Hematopoietic multipotent progenitor cell treated with erythropoietin and hydrocortisone succinate and interleukin-3 and kit ligand, for 4 days (in vitro differentiated cells): ENCODE results near the gene PDE8A.

ENCODE experiments used
- DNase-seq: peaks from one replicate; pipeline ENCODE4 v3.0.0-alpha.2; 2015

Gene PDE8A

GRCh38 chr15:85097250-85097649 is 115.6 kb downstream of the PDE8A start:
- peak; percentile 40 for DNase-seq

DNA sequence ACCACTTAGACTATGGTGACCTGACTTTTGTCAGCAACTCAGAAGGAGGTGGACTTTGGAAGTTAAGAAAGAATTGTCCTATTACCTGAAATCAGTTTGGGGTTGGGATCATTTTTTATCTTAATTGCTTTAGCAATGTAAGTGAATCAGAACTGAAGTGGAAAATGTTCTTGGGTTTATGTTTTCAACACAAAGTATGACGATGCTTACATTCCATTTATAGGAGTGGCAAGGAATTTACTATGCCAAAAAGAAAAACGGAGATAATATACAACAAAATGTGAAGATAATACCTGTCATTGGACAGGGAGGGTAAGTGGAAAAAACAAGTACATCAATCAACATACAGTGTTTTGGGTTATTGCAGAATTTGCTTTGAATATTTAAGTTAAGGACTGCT is 116.1 kb downstream of the PDE8A start:
- no peak for DNase-seq

GRCh38 chr15:85099195-85099803 is 117.6 kb downstream of the PDE8A start:
- DNase-seq = no peak

- peak; percentile 67 for DNase-seq
Observed at GRCh38 chr15:85100186-85100937, 118.7 kb downstream of the PDE8A start.

DNA sequence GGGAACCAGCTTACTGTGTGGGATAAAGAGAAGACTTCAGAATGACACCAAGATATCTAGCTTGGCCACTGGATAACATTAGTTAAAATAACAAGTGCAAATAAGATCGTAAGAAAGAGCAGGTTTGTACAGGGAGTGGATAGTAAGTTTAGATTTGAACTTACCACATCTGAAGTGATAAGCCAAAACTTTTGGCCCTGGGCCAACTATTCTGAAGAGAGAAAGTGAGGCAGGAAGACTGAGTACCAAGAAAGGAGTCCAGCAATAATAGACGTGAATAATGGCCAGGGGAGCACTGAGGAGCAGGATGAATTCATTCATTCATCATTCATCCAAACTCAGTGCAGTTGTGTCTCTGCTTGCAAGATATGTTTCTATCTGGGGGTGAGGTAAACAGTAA is 122.9 kb downstream of the PDE8A start:
- DNase-seq = no peak

DNA sequence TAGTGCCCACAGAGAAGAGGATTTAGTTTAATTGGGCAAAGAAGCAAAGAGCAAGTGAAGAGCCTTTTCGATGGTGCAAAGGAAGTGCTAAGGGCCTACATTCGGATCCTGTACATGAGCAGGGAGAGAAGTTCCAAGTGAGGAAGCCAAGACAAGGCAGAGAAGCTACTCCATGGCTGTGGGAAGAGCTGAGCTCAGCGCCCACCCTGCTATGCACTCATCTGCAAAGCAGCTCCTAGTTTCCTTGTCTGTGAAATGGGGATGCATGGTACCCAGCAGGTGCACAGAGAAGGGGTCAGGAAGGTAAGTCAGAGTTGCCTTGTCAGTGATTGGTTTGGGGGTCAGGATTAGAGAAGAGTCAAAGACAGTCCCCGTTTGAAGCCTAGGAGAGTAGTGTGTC is 126.5 kb downstream of the PDE8A start:
- no peak for DNase-seq

DNA sequence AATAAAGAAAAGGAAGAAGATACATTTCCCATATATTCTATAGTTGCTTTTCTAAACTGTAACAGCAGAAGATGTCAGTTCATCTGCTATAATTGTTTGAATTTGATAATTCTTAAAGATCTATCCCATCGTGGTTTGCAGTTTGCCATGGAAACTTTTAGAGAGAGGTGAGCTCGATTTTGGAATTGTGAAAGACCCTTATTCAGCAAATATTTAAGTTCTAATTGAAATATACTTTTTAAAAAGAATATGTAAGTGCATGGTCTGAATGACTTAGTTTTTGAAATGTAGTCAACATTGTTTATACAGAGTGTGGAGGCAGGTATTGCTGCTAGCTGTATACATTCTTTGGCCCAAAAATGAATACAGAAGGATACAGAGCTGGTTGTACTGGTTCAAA is 127.7 kb downstream of the PDE8A start:
- no peak for DNase-seq

DNA sequence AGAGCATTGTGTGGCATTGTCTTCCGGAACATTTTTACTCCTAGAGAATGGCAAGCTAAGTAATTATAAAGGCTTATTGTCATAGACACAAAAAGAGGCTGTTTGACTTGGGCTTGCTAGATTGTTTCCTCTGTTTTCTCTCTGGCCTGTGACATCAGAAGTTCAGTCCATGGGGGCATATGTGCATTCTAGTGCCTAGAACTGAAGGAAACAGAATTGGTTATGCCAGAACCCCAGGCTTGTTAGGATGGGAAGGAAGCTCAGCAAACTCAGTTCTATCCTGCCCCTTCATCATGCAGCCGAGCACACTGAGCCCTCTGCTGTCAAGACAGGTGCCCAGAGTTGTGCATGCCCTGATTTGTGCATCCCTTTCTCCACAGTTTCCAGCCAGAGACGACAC is 131.3 kb downstream of the PDE8A start:
- DNase-seq = no peak

- no peak for DNase-seq
Observed at GRCh38 chr15:85114886-85115285, 133.2 kb downstream of the PDE8A start.

GRCh38 chr15:85116066-85116465 is 134.4 kb downstream of the PDE8A start:
- DNase-seq = no peak

- DNase-seq = no peak
Observed at GRCh38 chr15:85116494-85116893, 134.8 kb downstream of the PDE8A start.

DNA sequence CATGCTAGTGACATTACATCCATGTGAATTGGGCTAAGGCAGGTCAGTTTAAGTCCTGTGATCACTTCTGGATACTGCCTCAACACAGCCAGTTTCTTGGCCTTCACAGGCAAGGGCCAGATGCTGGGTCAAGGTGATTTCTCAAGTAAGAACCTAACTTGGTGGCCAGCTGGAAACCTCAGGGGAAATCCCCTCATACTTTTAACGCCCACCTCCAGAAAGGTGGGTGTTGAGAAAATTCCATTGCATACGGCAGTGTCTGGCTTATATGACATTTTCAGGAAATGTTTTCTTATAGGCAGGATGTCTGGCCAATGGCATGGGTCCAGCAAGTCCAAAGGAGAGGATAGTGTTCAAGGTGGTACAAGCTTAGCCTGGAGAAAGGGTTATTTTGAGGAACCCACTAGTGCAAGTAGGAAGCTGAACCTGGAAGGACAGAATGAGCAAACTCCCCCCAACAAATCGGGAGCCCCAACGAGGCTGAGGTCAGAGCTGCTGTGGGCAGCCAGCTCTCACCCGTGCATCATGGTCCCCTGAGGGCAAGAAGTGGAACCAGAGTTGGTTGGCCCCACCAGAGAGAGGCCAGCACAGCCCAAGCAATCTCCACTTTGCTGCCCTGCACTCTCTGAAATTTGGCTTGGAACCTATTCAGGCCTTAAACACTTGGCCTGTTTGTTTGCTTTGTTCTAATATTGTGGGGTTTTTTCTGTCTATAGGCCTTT is 135.4 kb downstream of the PDE8A start:
- DNase-seq = no peak

- DNase-seq = no peak
Observed at GRCh38 chr15:85118173-85118572, 136.5 kb downstream of the PDE8A start.

DNA sequence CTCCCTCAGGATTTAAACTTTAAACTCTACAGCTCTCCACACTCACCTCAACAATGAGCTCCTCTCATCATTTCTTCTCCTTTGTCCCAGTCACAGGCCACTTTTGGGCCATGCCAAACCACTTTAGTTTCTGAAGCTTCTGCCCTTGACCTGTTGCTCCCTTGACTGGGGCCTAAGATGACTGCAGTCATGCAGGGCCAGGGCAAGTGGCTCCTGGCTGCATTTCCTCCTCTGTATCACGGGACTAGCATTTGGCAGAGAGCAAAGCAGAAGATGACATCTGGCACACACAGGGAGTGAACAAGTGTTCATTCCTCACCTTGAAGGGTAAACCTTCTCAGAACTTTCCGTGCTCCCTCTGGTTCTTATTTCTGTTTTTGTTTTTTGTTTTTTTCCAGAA is 136.9 kb downstream of the PDE8A start:
- DNase-seq = no peak

- no peak for DNase-seq
Observed at GRCh38 chr15:85120351-85121113, 138.9 kb downstream of the PDE8A start.

- DNase-seq = no peak
Observed at GRCh38 chr15:85124173-85124572, 142.5 kb downstream of the PDE8A start.

DNA sequence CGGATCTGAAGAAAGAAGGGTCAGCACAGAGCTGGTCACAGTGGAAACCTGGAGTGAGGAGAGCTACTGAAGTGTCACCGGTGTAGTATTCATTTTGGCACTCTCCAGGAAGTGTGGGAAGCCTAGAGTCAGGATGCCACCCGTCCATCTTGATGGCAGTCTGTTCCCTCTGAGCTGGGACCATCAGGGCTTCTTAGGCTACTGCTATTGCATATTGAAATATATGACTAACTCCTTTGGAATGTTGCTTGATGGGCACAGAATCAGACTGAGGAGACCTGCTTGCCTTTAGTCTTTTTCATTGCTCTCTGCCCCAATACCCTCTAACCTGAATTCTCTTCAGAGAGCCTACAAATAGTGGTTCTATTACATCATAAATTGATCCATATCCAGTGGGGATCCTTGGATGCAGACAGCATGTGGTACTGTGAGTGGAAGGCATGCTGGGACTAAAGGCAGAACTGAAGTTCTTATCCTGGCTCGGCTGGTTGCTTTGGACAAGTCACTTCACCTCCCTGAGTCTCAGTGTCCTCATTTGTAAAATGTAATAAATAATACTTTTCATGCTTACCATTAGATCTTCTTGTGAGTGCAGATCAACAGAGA is 143.5 kb downstream of the PDE8A start:
- DNase-seq = no peak

DNA sequence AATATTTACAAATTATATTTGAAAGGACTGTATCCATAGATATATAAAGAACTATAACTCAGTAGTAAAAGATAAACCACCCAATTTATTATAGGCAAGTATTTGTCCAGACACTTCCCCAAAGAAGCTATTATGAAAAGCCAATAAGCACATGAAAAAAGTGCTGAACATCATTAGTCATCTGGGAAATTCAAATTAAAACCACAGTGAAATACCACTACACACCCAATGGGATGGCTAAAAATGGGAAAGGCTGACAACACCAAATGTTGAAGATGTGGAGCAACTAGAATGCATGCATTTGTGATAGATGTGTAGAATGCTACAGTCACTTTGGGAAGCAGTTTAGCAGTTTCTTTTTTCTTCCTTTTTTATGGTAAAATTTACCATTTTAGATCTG is 147.0 kb downstream of the PDE8A start:
- no peak for DNase-seq

GRCh38 chr15:85129881-85130280 is 148.2 kb downstream of the PDE8A start:
- DNase-seq = no peak

DNA sequence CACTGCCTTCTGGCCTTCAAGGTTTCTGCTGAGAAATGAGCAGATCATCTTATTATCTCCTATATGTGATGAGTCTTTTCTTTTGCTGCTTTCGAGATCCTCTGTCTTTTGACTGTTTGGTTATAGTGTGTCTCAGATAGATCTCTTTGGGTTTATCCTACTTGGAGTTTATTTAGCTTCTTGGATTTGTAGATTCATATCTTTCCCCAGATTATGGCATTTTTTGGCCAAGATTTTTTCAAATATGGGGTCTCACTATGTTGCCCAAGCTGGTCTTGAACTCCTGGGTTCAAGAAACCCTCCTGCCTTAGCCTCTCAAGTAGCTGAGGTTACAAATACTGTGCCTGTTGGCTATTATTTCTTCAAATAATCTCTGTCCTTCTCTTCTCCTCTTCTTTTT is 150.3 kb downstream of the PDE8A start:
- no peak for DNase-seq

DNA sequence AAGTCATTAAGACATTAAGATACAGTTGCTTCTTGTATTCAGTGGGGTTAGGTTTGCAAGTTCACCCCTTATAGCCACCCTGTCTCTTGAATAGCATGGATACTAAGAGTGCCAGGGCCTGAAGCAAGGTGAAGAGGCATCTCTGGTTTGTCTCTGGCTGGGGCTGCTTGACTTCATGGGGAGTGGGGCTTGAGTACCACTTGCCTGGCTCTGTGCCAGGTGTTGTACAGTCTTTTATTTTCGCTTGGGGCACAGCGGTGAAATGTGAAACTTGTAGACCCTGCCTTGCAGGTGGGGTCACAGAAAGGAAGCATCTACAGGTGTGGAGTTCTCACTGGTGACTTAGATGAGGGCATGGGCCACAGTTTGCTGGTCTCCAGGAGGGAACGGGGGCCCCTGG is 152.1 kb downstream of the PDE8A start:
- no peak for DNase-seq

- DNase-seq = no peak
Observed at GRCh38 chr15:85137489-85138168, 156.0 kb downstream of the PDE8A start.
